GM21723 (cell line): ENCODE data around the gene FKBP5.
"Not testable (repeated sequence)": the region's sequence is repeated elsewhere in the genome, so short reads cannot be mapped to it uniquely, and the experiment has no call there.

Experiments
- ATAC-seq: cut with Tn5 transposase; IDR thresholded peaks from one replicate; pipeline ENCODE4 v1.9.1; 2021; ENCODE audit warnings: mild to moderate bottlenecking, moderate library complexity; ENCODE audit not compliant: unreplicated experiment

The FKBP5 gene

GRCh38 chr6:35589904-35590303, 98.8 kb downstream of the FKBP5 start:
- ATAC-seq, result no peak

- no peak for ATAC-seq
These were observed 99.4 kb downstream of the FKBP5 start for GRCh38 chr6:35589201-35589739.

GRCh38 chr6:35587167-35587566, 101.5 kb downstream of the FKBP5 start:
- no peak for ATAC-seq

DNA sequence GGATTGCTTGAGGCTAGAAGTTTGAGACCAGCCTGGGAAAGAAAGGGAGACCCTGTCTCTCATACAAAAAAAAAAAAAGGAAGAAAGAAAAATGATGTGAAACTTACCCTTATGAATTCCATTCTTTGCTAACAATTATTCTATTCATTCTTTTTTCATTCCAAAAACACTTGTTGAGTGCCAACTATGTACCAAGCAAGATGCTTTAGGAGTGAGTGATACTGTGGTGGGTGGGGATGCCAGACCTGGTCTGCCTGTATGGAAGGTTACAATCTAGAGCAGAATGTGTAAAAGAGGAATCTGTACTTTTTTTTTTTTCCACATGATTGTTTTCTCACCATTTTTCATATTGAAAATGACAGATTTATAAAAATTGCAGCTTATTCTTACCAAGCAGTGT, 102.2 kb downstream of the FKBP5 start:
- no peak for ATAC-seq

DNA sequence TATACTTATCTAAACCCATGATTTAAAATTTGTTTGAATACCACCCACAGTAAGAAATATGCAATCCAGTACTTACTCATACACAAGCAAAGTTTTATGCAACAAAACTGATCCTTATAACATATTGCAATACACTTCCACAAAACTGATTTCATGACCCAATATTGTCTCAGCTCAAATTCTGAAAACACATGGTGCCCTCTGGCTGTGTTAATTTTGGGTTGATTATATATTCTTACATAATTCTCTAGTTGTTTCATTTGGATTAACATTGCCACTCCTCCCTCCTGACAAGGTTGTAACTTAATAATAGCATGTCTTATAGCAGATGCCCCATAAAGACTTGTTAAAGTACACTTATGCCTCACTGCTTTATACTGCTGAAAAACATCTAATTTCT, 103.1 kb downstream of the FKBP5 start:
- ATAC-seq, result no peak

DNA sequence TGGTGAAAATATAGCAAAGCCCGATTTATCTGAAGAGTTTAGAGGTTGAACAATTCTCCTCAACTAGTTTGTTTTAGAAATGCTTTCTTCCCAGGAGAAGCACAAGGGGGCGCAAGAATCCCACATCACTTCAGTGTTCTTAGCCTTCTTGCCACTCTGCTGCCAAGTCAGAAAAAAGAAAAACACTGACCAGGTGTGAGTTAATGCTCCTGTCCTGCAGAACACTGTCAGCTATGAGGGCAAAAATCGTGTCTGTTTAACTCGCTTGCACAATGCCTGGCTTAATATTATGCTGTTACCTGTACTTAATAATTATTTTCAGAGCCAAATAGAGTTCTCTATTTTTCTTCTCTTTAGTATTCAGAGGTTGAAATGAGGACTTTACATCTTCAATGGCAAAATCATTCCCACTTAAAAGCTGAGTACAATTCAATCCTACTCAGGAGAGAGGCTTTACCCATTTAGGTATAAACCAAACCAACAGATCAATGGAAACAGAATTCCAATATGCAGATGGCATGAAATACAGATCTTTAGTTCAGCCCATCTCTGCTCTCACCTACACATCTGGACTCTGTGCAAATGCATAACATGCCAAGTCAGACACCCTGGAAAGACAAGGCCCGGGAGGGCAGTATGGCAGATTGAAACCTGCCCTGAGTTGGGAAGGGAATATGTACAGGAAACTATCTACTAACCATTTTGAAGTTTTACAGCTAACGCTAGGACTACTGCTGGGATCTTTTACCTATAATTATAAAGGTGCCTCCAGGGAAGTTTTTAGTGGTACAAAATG, 104.6 kb downstream of the FKBP5 start:
- peak; percentile 63 for ATAC-seq

- ATAC-seq, result no peak
These were observed 106.4 kb downstream of the FKBP5 start for GRCh38 chr6:35582315-35582714.

DNA sequence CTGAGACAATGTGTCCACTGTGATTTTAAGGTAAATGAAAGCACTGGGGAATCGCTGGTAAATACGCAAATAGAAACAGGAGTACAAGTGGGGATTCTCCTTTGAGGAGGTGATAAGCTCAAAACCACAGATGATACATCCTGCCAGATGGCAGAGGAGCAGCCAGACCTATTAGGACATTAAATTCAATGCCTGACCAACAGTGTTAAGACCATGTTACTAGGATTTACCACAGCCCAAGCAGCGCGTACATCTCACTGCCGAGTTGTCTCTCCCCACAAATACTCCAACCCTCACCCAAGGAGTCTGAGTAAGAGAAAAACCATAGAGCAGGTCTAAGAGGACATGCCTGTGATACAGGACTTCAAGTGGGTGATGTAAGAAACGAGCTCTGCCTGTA, 107.1 kb downstream of the FKBP5 start:
- ATAC-seq, result no peak

- ATAC-seq, result no peak
These were observed 107.9 kb downstream of the FKBP5 start for GRCh38 chr6:35580836-35581235.

DNA sequence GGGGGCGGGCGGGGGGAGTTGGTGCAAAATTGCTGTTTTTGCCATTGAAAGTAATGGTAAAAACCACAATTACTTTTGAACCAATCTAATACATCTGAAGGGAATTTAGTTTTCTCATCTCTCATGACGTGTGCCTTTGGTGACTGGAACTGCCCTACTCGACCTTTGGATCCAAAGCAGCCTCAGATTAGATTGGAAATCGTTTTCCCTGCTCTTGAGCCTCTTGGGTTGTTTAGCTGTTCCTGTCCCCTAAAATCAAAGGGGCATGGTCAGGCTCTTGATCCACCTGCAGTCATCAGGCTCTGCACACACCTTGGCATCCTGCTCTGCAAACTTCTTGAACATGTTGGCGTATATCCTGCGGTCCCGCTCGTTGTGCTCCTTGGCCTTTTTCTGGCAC, 112.0 kb downstream of the FKBP5 start:
- no peak for ATAC-seq

DNA sequence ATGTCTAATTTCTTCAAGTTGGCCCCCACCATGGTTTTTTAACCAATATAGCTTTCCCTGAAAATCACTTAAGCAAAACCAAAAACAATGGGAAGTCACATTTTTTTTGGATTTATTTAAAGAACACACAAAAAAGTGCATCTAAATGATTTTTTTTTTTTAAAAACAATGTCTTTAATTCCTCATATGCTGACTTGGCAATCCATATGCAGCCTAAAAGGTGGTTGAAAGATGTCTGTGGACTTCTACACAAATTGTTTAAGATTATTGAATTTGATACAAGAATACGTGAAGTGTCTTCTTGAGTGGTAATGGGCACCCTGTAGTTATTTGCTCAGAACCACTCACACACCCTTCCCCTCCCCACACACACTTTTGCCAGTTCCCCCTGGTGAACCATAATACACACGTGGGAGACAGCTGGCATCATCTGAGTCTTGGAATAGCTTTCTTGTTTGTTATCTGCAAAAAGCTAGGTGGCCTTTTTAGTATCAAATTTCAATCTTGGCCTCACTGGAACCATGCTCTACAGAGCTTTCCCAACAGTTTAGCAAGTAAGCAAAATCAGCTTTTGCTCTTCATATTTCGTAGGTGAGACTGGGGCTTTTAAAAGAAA, 115.1 kb downstream of the FKBP5 start:
- no peak for ATAC-seq

DNA sequence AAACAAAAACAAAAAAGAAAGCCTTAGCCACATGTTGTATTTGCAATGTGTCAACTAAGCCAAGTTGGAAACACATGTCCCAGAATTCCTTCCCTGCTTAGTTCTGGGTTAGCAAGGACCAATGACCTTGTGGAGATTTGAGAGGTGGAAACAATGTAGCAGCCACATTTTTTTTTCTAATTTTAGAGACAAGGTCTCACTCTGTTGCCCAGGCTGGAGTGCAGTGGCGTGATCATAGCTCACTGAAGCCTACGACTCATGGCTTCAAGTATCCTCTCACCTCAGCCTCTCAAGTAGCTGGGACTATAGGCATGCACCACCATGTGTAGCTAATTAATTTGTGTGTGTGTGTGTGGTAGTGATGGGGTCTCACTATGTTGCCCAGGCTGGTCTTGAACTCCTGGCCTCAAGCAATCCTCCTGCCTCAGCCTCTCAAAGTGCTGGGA, 117.8 kb downstream of the FKBP5 start:
- ATAC-seq, result not testable (repeated sequence)

- ATAC-seq, result no peak
These were observed 119.7 kb downstream of the FKBP5 start for GRCh38 chr6:35569011-35569461.

DNA sequence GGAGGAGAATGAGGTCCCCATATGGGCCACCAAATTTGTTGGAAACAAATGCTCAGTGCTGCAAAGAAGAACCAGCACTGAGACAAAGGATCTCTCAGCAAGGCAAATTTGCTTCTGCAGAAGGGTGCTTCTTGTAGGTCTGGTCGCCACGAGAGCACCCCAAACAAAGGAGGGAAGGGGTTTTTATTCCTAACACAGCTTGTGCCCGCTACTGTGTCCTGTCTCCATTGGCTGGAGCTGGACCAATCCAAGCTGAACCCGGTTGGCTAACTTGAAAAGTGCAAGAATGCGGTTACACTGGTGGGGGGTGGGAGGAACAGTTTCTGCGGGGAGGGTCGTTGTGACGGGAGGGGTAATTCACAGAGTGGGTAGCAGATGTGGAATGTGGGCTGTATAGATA, 121.9 kb downstream of the FKBP5 start:
- no peak for ATAC-seq

GRCh38 chr6:35564733-35565132, 124.0 kb downstream of the FKBP5 start:
- ATAC-seq, result no peak

GRCh38 chr6:35562060-35562459, 126.7 kb downstream of the FKBP5 start:
- no peak for ATAC-seq

DNA sequence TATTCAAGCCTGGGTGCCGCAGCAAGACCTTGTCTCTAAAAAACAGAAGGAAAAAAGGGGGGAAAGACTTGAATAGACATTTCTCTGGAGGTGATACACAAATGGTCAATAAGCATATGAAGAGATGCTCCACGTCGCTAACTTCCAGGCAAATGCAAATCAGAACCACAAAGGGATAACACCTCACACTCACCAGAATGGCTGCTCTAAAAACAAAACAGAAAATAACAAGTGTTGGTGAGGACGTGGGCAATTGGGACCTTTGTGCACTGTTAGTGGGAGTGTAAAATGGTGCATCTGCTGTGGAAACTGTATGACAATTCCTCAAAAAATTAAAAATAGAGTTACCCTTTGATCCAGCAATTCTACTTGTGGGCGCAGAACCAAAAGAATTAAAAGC, 127.6 kb downstream of the FKBP5 start:
- no peak for ATAC-seq

- ATAC-seq, result no peak
These were observed 130.1 kb downstream of the FKBP5 start for GRCh38 chr6:35558571-35558970.

GRCh38 chr6:35557239-35557638, 131.5 kb downstream of the FKBP5 start:
- ATAC-seq, result no peak

DNA sequence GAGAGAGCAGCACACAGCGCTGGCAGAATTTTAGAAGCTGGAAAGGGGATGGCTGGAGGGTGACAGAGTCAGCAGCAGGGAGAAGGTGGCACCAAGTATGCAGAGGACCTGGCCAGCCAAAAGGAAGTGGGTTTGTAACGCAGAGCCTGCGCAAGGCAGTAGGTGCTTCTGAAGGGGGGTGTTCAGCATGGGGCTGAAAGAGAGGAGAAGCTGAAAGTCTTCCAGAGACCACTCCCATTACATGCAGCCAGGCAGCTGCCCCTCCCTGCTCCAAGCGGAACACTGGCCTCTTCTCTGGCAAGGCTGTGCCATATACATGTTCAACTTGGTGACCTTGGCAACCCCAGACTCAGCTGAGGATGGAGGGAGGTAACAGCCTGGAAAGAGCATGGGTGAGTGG, 133.9 kb downstream of the FKBP5 start:
- ATAC-seq, result no peak

- ATAC-seq, result no peak
These were observed 135.4 kb downstream of the FKBP5 start for GRCh38 chr6:35553315-35553714.

DNA sequence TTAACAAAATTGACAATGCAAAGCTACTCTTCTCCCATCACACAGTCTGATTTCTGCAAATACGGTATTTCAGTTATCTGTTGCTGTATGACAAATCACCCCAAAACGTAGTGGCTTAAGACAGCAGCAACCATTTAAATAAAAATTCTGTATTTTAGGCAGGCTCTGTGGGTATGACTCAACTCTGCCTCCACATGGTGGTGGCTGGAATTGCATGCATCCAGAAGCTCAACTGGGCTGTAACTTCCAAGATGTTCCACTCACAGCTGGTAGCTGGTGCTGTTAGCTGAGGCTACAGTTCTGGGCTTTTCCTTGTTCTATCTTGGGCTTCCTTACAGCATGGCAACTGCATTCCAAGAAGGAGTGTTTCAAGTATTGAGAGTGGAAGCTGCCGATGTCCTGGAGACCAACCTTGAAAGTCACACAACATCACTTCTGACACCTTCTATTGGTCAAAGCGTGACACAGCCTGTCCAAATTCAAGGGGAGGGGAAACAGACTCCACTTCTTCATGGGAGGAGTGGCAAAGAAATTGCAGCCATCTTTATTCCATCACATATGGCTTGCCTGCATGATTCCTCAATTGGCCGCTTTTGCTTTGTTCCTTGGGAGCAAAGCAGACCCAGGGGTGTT, 136.3 kb downstream of the FKBP5 start:
- ATAC-seq, result no peak
